Measurements from ENCODE around the gene CCT6A. TPM values are rescaled to one million over a fixed set of nuclear protein-coding genes. Genes with fewer than 3 reads are reported as not detected.
"Not testable (repeated sequence)": the region's sequence is repeated elsewhere in the genome, so short reads cannot be mapped to it uniquely, and the experiment has no call there.

Gene CCT6A
- total RNA-seq, 1 donor from 2014 or later: 221 TPM

DNA sequence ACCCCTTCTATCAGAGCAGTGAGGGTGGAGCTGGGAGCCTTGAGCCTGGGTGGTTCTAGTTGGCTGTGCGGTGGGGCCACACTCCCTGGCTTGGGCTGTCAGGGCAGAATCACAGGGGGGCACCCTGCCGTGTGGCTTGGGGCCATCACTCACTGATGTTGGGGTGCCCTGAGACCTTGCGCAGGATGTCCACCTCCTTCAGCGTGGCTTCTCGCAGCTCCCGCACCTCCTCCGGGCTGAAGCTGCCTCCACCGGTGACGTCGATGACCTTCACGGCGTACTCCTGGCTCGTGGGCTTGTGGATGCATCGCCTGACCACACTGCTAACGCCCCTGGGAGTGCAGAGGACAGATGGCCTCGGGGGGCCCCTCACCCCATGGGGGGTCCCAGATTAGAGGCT is 35.9 kb downstream of the CCT6A start:
- Mint-ChIP-seq H3K4me1 (no peaks in the 10 kb centered on the region), H3K36me3 (ENCODE audit: low read depth) (no peaks in the 10 kb centered on the region), H3K27me3 (ENCODE audit: low read depth) (no peaks in the 10 kb centered on the region), H3K9me3 (no peaks in the 10 kb centered on the region), H3K27ac (ENCODE audit: unreplicated experiment) (no peak overlapping the region), H3K4me3 (no peak overlapping the region)
- DNase-seq (ENCODE audit: low read depth, low spot score): no peak
- TF ChIP-seq, protein P1, sequence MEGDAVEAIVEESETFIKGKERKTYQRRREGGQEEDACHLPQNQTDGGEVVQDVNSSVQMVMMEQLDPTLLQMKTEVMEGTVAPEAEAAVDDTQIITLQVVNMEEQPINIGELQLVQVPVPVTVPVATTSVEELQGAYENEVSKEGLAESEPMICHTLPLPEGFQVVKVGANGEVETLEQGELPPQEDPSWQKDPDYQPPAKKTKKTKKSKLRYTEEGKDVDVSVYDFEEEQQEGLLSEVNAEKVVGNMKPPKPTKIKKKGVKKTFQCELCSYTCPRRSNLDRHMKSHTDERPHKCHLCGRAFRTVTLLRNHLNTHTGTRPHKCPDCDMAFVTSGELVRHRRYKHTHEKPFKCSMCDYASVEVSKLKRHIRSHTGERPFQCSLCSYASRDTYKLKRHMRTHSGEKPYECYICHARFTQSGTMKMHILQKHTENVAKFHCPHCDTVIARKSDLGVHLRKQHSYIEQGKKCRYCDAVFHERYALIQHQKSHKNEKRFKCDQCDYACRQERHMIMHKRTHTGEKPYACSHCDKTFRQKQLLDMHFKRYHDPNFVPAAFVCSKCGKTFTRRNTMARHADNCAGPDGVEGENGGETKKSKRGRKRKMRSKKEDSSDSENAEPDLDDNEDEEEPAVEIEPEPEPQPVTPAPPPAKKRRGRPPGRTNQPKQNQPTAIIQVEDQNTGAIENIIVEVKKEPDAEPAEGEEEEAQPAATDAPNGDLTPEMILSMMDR (conservative IDR thresholded peaks at IDR 0.05): no peak

DNA sequence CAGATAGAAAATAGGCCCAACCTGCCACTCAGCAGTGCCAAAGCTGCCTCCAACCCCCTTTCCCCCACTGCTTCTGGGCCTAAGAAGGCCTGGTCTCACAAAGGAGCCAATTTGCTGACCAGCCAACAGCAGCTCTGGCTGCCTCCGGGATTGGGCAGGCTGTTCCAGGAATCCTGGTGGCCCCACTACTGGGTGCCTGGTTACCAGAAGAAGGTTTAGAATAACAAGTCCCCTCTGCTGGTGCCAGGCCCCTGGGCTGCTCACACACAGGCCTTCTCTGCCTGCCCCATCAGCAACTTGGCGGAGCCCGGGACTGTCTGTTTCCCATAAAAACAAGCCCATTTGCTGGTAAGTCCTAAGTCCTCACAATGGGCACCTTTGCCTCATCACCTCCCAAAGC is 40.0 kb downstream of the CCT6A start:
- no peaks in the 10 kb centered on the region for H3K9me3 Mint-ChIP-seq
- H3K4me3 Mint-ChIP-seq: no peak overlapping the region
- H3K27ac Mint-ChIP-seq (ENCODE audit: unreplicated experiment): no peak overlapping the region
- TF ChIP-seq, protein P1 (conservative IDR thresholded peaks at IDR 0.05): no peak
- DNase-seq (ENCODE audit: low read depth, low spot score): no peak
- H3K36me3 Mint-ChIP-seq (ENCODE audit: low read depth): peaks cover 2% of the 10 kb centered on the region
- no peaks in the 10 kb centered on the region for H3K27me3 Mint-ChIP-seq (ENCODE audit: low read depth)
- H3K4me1 Mint-ChIP-seq: no peaks in the 10 kb centered on the region

DNA sequence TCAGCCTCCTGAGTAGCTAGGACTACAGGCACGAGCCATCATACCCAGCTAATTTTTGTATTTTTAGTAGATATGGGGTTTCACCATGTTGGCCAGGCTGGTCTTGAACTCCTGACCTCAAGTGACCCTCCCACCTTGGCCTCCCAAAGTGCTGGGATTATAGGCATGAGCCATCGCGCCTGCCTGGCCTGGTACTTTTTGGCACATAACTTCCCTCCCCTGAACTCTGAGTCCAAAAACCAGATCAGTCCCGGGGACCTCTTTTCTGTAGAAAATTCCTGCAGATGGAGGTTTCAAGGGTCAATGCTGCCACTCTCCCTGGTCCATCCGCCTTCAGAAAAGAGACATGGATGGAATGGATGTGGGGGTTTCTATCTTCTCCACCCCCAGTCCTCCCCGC is 40.8 kb downstream of the CCT6A start:
- not testable (repeated sequence) for H3K36me3 Mint-ChIP-seq (ENCODE audit: low read depth); H3K4me1 Mint-ChIP-seq; DNase-seq (ENCODE audit: low read depth, low spot score); H3K27me3 Mint-ChIP-seq (ENCODE audit: low read depth); H3K9me3 Mint-ChIP-seq; H3K4me3 Mint-ChIP-seq; H3K27ac Mint-ChIP-seq (ENCODE audit: unreplicated experiment)

DNA sequence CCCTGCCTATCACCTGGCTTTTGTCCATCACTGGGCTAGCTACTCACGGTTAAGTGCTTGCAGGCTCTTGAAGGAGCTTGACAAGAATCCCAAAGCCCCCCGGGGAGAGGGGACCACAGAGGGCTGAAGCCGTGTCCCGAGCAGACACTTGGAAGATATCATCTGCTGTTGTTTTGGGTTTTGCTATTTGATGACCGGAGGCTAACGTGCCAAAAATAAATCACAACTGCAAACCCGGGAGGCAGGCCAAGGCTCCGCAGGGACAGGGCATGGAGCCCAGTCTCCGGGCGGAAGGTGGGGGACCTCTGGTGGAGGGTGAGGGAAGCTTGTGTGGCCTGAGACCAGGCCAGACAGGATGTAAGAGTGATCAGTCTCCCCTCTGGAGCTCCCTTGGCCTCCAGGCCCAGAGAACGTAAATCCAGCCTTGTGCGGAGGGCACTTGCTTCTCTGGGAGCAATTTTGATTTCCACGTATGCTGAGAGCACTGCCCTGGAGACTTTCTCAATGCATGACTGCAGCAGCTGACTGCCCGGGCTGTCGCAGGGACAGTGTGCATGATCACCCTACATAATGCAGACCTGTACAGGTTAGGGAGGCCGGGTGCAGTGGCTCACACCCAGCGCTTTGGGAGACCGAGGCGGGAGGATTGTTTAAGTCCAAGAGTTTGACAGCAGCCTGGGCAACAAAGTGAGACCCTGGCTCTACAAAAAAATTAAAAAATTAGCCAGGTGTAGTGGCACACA is 41.4 kb downstream of the CCT6A start, which contains the start of gene PHKG1:
PHKG1 (minus strand) TSS at position 164 of the 743 bp plus-strand sequence. CDS start 4,011 bp downstream, outside the sequence.
- DNase-seq (ENCODE audit: low read depth, low spot score): no peak
- peaks cover 2% of the 10 kb centered on the region for H3K36me3 Mint-ChIP-seq (ENCODE audit: low read depth)
- TF ChIP-seq, protein P1 (conservative IDR thresholded peaks at IDR 0.05): peak; percentile 22
- no peaks in the 10 kb centered on the region for H3K9me3 Mint-ChIP-seq
- no peaks in the 10 kb centered on the region for H3K4me1 Mint-ChIP-seq
- H3K27me3 Mint-ChIP-seq (ENCODE audit: low read depth): no peaks in the 10 kb centered on the region
- H3K27ac Mint-ChIP-seq (ENCODE audit: unreplicated experiment): no peak within 1 kb of the TSS
- H3K4me3 Mint-ChIP-seq: no peak within 1 kb of the TSS

DNA sequence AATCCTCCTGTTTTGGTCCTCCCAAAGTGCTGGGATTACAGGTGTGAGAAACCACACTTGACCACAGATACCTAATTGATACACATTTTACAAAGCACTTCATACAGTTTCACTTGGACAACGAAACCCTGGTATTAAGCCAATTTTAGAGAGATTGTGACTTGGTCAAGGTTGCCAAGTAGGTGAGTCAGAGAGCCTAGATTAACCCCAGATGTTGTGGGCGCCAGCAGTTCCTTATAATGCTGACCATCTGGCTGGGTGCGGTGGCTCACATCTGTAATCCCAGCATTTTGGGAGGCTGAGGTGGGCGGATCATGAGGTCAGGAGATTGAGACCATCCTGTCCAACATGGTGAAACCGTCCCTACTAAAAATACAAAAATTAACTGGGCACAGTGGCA is 46.1 kb downstream of the CCT6A start:
- TF ChIP-seq, protein P1 (conservative IDR thresholded peaks at IDR 0.05): no peak
- Mint-ChIP-seq H3K9me3 (no peaks in the 10 kb centered on the region), H3K27ac (ENCODE audit: unreplicated experiment) (no peak overlapping the region), H3K4me1 (no peaks in the 10 kb centered on the region), H3K27me3 (ENCODE audit: low read depth) (no peaks in the 10 kb centered on the region), H3K4me3 (no peak overlapping the region), H3K36me3 (ENCODE audit: low read depth) (peaks cover 5% of the 10 kb centered on the region)
- DNase-seq (ENCODE audit: low read depth, low spot score): no peak

DNA sequence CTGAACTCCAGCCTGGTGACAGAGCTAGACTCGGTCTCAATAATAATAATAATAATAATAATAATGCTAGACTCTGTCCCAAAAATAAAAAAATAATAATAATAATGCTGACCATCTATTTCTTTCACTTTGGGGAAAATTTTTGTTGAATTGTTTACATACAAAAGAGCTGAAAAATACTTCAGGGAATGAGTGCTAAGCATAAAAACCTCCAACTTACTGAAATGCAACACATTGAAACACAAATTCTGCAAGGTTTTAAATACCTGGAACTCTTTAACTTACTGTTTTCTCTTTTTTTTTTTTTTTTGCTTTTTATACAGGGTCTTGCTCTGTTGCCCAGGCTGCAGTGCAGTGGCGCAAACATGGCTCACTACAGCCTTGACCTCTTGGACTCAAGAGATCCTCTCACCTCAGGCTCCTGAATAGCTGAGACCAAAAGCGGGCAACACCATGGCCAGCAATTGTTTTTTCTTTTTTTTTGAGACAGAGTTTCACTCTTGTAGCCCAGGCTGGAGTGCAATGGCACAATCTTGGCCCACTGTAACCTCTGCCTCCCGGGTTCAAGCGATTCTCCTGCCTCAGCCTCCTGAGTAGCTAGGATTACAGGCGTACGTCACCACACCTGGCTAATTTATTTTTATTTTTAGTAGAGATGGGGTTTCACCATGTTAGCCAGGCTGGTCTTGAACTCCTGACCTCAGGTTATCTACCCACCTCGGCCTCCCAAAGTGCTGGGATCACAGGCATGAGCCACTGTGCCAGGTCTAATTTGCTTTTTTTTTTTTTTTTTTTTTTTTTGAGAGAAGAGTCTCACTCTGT is 46.8 kb downstream of the CCT6A start:
- not testable (repeated sequence) for H3K4me3 Mint-ChIP-seq; H3K9me3 Mint-ChIP-seq; H3K36me3 Mint-ChIP-seq (ENCODE audit: low read depth); H3K4me1 Mint-ChIP-seq; DNase-seq (ENCODE audit: low read depth, low spot score); H3K27me3 Mint-ChIP-seq (ENCODE audit: low read depth)
- H3K27ac Mint-ChIP-seq (ENCODE audit: unreplicated experiment): peak overlapping the region; percentile 57

All from neural crest cell (in vitro differentiated cells).